Measurements from ENCODE around the gene GDPD5. TPM values are rescaled to one million over a fixed set of nuclear protein-coding genes. Genes with fewer than 3 reads are reported as not detected.
"Not testable (repeated sequence)": the region's sequence is repeated elsewhere in the genome, so short reads cannot be mapped to it uniquely, and the experiment has no call there.

The GDPD5 gene
- total RNA-seq, 1 experiment from 2014 or later, result 7.8 TPM

GRCh38 chr11:75409971-75410370, 115.8 kb downstream of the GDPD5 start:
- not testable (repeated sequence) for H4K5ac ChIP-seq (ENCODE audit: insufficient read length, low read depth, low read length); H3K23me2 ChIP-seq (ENCODE audit: insufficient read length, low read depth, low read length, poor library complexity, severe bottlenecking); H3K27ac ChIP-seq (ENCODE audit: insufficient read length, low read depth, low read length); H2BK20ac ChIP-seq (ENCODE audit: low read depth, low read length, poor library complexity, severe bottlenecking); H2BK15ac ChIP-seq (ENCODE audit: low read depth, low read length); H3K23ac ChIP-seq (ENCODE audit: insufficient read length, low read depth, low read length); H3K27me3 Mint-ChIP-seq (ENCODE audit: low read depth); H3T11ph ChIP-seq (ENCODE audit: low read length); H3K4ac ChIP-seq (ENCODE audit: low read depth, low read length); H2BK5ac ChIP-seq (ENCODE audit: insufficient read length, low read length); H3K9me3 ChIP-seq (ENCODE audit: control insufficient read depth, low read depth, low read length); H2BK120ac ChIP-seq (ENCODE audit: low read depth, low read length, poor library complexity, severe bottlenecking); H3K14ac ChIP-seq (ENCODE audit: insufficient read depth, low read length); H4K20me1 ChIP-seq (ENCODE audit: control insufficient read depth, insufficient read depth, insufficient read length); H2AFZ ChIP-seq (ENCODE audit: low read length); H3K4me3 Mint-ChIP-seq; H3K79me2 ChIP-seq (ENCODE audit: insufficient read depth, low read length); H2BK12ac ChIP-seq (ENCODE audit: insufficient read length, low read depth, low read length); DNase-seq; H3K9ac ChIP-seq (ENCODE audit: extremely low read depth, insufficient read length, low read length); H4K91ac ChIP-seq (ENCODE audit: insufficient read length, low read depth, low read length); H3K79me1 ChIP-seq (ENCODE audit: insufficient read depth, low read depth, low read length, poor library complexity, severe bottlenecking); H3K56ac ChIP-seq (ENCODE audit: insufficient read length, low read depth, low read length); H3K27me3 ChIP-seq (ENCODE audit: insufficient read depth, low read length); H4K8ac ChIP-seq (replicated peaks; ENCODE audit: insufficient read length, low read depth, low read length); H3K4me2 ChIP-seq (ENCODE audit: insufficient read depth, insufficient read length, low read length); H3K4me1 ChIP-seq (ENCODE audit: insufficient read depth, low read length); H3K9me3 Mint-ChIP-seq; H2AK5ac ChIP-seq (ENCODE audit: insufficient read length, low read length); H3K18ac ChIP-seq (ENCODE audit: insufficient read length, low read depth, low read length); H3K27ac Mint-ChIP-seq; H3K4me1 Mint-ChIP-seq
- H3K36me3 Mint-ChIP-seq (ENCODE audit: insufficient read depth in 1 of 3, low read depth in 3 of 3), result peaks cover 51 to 78% (median 58%) of the 10 kb centered on the region in 3 experiments
- no CpG with 5 or more reads among the region's 33 CpGs for WGBS (ENCODE audit: extremely low coverage, insufficient read length, low lambda C conversion rate)
